GM19351 (cell line): Measurements from ENCODE around the gene IKZF5.

Source experiments
- ATAC-seq: cut with Tn5 transposase; IDR thresholded peaks from one replicate; pipeline ENCODE4 v1.9.1; 2021; ENCODE audit warnings: mild to moderate bottlenecking, moderate library complexity; ENCODE audit not compliant: unreplicated experiment

Gene IKZF5

DNA sequence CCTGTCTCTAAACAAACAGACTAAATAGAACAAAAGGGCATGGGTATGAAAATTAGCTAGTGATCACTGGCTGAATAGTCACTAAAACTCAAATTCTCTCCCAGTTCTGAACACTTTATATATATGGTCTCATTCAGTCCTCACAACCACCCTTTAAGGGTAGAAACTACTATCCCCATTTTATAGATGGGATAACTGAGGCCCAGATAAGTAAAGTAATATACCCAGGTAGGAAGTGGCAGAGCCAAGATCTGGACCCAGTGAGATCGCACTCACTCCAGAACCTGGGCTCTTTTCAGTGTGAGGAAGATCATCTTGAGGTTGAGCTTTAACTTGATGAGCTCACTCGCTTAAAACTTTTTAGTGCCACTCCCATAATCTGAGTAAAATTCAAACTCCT, 23.9 kb downstream of the IKZF5 start:
- no peak for ATAC-seq

DNA sequence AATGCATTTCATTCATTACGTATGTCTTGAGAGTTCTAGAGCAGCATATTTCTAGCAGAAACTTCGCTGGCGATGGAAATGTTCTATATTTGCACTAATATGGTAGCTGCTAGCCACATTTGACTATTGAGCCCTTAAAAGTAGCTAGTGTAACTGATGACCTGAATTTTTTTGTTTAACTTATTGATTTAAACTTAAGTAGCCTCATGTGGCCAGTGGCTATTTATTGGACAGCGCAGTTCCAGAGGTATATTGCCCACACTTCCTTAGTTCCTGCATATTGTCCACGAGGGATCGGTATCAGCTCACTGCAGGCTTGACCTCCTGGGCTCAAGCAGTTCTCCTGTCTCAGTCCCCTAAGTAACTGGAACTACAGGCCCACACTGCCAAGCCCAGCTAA, 24.7 kb downstream of the IKZF5 start:
- no peak for ATAC-seq

DNA sequence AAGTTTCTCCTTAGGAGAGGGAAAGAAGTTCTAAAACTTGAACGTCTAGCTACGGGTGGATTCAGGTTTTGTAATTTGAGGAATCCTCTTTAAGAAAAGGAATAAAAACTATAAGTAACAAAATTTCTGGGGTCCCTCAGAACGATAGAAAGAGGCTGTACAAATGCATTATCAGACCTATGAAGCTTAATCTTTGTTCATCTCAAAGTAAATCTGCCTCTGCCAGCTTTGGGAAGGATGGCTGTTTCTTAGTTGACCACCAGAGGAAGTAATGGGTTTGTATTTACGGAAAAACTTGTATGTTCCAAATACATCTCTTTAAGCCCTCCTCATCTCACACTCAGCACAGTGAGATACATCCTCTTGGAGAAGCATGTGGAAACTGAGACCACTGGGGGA, 27.5 kb downstream of the IKZF5 start:
- no peak for ATAC-seq

DNA sequence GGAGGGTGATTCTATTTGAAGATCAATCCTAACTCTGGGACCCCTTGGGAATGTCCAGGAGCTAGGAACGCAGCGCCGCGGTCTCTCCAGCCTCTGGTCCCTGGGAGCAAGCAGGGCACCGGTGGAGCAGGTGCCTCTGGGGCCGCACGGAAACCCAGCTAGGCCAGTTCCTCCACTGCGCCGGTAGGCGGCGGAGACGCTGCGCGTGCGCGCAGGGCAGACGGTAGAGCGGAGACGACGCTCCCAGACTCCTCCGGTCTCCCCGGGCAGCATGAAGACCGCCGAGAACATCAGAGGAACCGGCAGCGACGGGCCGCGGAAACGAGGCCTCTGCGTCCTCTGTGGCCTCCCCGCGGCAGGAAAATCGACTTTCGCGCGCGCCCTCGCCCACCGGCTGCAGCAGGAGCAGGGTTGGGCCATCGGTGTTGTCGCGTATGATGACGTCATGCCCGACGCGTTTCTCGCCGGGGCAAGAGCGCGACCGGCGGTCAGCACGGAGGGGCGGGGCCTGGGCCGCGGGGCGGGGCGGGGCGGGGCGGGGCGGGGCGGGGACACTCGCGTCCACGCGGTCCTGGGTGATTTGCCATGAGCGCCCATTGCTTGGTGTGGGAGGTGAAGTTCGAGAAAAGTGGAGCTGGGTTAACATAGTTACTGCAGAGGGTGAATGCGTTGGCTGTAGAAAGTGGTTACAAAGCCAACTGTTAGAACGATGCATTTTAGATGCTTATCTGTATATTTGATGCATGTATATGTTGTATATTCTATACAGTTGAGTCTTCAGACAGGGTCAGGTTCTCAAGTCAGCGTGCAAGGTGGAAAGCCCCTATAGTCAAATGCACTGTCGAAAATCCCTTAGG, 28.2 kb downstream of the IKZF5 start, which contains the start of gene PSTK:
PSTK (plus strand) TSS at position 193 of the 857 bp plus-strand sequence; CDS start at position 272, 79 bp downstream.
- ATAC-seq, result peak; percentile 94

DNA sequence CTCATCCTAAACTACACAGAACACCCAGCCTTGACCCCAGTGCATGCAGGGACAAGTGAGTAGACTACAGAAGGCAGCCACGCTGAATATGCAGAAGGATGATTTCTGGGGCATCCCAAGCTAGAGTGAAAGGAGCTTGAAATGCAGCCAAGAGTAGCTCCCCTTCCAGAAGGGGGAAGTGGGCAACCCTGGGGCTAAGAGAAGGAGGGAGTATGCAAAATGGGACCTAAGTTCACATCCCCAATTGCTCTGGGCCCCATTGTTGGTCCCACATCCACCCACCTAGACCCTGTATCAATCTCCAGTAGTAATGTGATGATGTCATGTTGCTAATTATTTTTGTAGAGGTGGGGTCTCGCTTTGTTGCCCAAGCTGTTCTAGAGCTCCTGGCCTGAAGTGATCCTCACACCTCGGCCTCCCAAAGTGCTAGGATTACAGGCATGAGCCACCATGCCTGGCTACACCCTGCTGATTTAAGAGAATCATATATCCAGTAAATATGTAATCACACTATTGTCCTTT, 34.0 kb downstream of the IKZF5 start:
- no peak for ATAC-seq

DNA sequence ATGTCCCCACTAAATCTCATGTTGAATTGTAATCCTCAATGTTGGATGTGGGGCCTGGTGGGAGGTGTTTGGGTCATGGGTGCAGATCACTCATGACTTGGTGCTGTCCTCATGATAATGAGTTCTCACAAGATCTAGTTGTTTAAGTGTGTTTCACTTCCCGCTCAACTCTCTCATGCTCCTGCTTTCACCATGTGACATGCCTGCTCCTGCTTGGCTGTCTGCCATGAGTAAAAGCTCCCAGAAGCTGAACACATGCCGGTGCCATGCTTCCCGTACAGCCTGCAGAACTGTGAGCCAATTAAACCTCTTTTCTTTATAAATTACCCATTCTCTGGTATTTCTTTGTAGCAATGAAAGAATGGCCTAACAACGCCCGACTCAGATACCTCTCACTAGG, 34.6 kb downstream of the IKZF5 start:
- no peak for ATAC-seq

DNA sequence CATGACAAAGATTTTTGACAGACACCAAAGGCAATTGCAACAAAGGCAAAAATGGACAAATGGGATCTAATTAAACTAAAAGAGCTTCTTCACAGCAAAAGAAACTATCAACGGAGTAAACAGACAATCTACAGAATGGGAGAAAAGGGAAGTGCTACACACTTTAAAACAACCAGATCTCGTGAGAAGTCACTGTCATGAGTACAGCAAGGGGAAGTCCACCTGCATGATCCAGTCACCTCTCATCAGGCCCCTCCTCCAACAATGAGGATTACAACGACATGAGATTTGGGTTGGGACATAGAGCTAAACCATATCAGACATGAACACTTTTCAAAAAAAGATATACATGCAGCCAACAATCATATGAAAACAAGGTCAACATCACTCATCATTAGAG, 39.9 kb downstream of the IKZF5 start:
- ATAC-seq, result no peak

DNA sequence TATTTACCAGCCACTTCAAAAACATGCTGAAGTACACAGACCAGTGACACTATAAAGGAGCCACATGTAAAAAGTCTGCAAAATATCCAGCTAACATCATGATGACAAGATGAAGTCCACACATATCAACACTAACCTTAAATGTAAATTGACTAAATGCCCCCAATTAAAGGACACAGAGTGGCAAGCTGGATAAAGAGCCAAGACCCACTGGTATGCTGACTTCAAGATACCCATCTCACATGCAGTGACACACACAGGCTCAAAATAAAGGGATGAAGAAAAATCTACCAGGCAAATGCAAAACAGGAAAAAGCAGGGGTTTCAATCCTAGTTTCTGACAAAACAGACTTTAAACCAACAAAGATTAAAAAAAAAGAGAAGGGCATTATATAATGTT, 41.7 kb downstream of the IKZF5 start:
- ATAC-seq, result no peak

DNA sequence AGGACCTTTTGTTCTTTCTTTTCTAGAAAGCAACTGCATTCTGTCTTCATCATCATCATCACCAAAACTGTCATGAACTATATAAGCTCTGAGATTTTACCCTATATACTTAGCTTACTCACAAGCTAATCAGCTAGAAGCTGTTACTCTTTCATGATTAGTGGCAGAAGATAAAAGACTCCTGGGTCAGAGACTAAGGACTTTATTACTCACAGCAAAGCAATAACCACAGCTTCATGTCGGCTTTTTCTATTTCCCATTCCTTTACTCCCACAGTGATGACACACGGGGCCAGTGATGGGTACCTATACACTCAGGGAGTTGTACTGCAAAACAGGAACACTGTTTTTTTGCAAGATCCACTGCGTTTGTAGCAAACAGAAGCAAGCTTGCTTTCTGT, 46.2 kb downstream of the IKZF5 start:
- no peak for ATAC-seq

DNA sequence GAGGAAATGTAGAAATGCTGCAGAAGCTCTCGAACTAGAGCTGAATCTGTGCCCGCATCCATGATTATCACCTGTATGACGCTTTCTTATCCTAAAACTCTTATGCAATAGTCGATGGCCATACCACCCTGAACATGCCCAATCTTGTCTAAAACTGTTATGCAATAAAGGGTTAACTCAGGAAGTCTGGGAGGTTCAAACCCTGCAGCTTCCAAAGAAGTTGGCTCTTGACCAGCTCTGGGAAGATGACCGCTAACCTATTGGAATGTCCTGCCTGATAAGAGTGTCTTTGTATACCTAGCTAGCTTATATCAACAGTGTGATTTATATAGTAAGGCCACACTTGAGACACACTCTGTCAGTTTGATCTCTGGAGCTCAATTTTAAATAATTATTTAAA, 51.1 kb downstream of the IKZF5 start:
- ATAC-seq, result no peak

DNA sequence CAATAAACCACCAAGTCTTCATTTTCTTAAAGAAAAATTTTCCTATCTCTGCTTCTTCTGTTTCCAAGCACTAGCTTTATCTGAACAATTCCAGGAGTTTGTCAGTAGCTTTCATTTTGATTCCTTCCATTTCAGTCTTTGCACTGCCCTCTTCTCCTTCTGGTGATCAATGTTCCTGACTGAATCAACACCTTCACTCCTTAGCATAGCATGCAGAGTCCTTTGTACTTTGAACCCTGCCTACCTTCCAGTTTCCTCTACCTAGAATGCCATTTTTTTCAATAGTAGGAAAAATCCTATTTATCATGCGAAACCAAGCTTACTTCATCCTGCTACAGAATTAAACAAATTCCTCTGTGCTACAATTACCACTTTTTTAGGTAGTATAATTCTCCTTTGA, 52.7 kb downstream of the IKZF5 start:
- no peak for ATAC-seq

DNA sequence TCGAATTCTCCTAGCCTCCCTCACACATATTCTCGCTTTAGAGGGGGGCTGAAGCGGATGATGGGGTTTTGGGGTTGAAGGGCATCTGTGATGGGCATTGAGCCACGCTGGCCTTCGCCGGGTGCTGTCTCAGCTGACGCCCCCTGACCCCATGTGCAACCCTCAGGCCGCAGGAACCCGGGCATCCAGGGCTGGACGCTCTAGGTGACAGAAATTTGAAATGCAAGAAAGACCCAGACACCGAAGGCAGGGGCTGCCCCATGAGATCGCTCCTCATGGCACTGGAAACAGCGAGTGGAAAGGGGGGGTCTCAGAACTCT, 53.9 kb downstream of the IKZF5 start:
- ATAC-seq, result no peak

DNA sequence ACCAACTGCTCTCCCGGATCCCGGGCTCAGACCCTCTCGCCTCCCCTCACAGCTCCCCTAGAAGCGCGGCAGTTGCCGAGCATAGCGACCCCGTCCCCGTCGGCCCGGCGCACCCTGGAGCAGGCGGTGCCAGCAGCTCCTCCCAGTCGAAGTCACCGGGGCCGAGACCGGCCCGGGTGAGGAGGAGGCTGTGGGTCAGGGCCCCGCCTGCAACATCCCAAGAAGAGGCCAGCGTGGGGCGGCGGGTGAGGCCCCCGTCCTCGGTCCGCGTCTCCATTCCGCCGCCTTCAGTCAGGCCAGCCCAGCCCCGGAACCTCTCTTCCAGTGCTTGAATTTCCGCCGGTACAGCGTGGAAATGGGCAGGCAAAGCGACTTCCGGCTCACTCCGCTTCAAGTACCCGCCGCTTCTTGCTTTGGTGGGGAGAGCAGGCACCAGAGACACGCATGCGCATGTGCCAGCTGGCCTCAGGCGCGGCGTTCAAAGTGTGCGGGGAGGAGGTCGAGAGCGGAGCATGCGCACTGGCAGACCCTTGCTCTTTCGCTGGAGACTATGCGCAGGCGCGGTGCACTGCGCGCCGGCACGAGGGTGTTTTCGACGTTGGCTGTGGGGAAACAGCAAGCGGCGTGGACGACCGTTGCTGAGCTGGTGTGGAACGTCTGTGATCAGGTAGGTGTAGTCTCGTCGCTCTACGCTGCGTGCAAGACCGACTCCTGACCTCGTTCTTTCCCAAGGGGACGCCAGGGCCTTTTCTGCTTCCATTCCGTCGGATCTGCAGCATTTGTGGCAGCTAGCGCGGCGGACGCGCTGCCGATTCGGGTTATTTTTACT, 54.5 kb downstream of the IKZF5 start, which contains the start of gene C10orf88:
C10orf88 (minus strand) TSS at position 326 of the 829 bp plus-strand sequence; CDS start at position 277, 49 bp downstream.
- ATAC-seq, result peak; percentile 99

DNA sequence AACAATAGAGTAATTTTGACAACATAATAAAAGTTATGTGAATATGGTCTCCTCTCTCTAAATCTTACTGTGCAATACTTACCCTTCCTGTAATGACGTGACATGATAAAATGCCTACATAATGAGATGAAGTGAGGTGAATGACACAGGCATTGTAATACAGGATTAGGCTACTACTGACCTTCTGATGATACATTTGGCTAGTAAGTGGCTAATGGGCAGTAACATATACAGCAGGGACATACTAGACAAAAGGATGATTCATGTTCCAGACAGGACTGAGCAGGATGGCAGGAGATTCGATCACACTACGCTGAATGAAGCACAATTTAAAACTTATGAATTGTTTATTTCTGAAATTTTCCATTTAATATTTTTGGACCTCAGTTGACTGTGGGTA, 59.3 kb downstream of the IKZF5 start:
- no peak for ATAC-seq
